Measurements from ENCODE around the gene KRT80.

Gene KRT80

GRCh38 chr12:52179396-52179973 lies 12.3 kb downstream of the KRT80 start:
- no peak for DNase-seq (ENCODE audit: low read depth)

GRCh38 chr12:52178984-52179383 lies 12.8 kb downstream of the KRT80 start:
- no peak for DNase-seq (ENCODE audit: low read depth)

- DNase-seq (ENCODE audit: low read depth), result no peak
Measured at GRCh38 chr12:52178443-52178842, 13.4 kb downstream of the KRT80 start.

GRCh38 chr12:52175371-52176350 lies 16.2 kb downstream of the KRT80 start:
- no peak for DNase-seq (ENCODE audit: low read depth)

- no peak for DNase-seq (ENCODE audit: low read depth)
Measured at GRCh38 chr12:52173526-52173925, 18.3 kb downstream of the KRT80 start.

GRCh38 chr12:52172956-52173355 lies 18.9 kb downstream of the KRT80 start:
- no peak for DNase-seq (ENCODE audit: low read depth)

GRCh38 chr12:52171950-52172512 lies 19.8 kb downstream of the KRT80 start:
- no peak for DNase-seq (ENCODE audit: low read depth)

- peak; percentile 66 for DNase-seq (ENCODE audit: low read depth)
Measured at GRCh38 chr12:52170827-52171226, 21.0 kb downstream of the KRT80 start.

GRCh38 chr12:52169886-52170285 lies 21.9 kb downstream of the KRT80 start:
- no peak for DNase-seq (ENCODE audit: low read depth)

GRCh38 chr12:52168019-52168717 lies 23.6 kb downstream of the KRT80 start:
- DNase-seq (ENCODE audit: low read depth), result peak; percentile 87

- no peak for DNase-seq (ENCODE audit: low read depth)
Measured at GRCh38 chr12:52167526-52167925, 24.3 kb downstream of the KRT80 start.

GRCh38 chr12:52166672-52167071 lies 25.1 kb downstream of the KRT80 start:
- no peak for DNase-seq (ENCODE audit: low read depth)

GRCh38 chr12:52165096-52165855 lies 26.5 kb downstream of the KRT80 start:
- DNase-seq (ENCODE audit: low read depth), result no peak

- DNase-seq (ENCODE audit: low read depth), result peak; percentile 55
Measured at GRCh38 chr12:52164624-52165023, 27.2 kb downstream of the KRT80 start.

- DNase-seq (ENCODE audit: low read depth), result no peak
Measured at GRCh38 chr12:52162981-52163380, 28.8 kb downstream of the KRT80 start.

GRCh38 chr12:52160200-52160599 lies 31.6 kb downstream of the KRT80 start:
- no peak for DNase-seq (ENCODE audit: low read depth)

GRCh38 chr12:52157566-52158150 lies 34.2 kb downstream of the KRT80 start:
- no peak for DNase-seq (ENCODE audit: low read depth)

- DNase-seq (ENCODE audit: low read depth), result peak; percentile 32
Measured at GRCh38 chr12:52156757-52157565, 34.9 kb downstream of the KRT80 start.

- DNase-seq (ENCODE audit: low read depth), result no peak
Measured at GRCh38 chr12:52156311-52156710, 35.5 kb downstream of the KRT80 start.
